ENCODE results near the gene PNLIP. TPM values are rescaled to one million over a fixed set of nuclear protein-coding genes. Genes with fewer than 3 reads are reported as not detected.

PNLIP gene
- total RNA-seq, 4 donors from 2014 or later, result not detected

DNA sequence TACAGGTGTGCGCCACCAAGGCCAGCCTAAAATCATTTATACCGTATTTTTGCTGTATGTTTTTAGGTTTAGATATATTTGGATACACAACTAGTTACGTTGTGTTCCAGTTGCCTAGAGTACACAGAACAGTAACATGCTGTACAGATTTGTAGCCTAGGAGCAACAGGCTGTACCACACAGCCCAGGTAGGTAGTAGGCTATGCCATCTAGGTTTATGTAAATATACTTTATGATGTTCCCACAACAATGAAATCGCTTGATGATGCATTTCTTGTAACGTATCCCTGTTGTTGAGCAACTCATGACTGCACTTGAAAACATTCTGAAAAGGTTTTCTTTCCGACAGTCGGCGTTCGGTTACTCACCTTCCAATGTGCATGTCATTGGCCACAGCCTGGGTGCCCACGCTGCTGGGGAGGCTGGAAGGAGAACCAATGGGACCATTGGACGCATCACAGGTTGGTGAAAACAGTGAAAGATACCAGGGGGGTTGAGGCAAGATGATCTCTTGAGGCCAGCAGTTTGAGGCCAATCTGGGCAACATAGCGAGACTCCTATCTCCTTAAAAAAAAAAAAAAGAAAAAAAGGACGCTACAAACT lies 7.7 kb downstream of the PNLIP start:
- TF ChIP-seq EP300 (IDR thresholded peaks at IDR 0.05) (no peak), POLR2AphosphoS5 (IDR thresholded peaks at IDR 0.05) (no peak), POLR2A (IDR thresholded peaks at IDR 0.05) (no peak)
- TF ChIP-seq, protein P1, sequence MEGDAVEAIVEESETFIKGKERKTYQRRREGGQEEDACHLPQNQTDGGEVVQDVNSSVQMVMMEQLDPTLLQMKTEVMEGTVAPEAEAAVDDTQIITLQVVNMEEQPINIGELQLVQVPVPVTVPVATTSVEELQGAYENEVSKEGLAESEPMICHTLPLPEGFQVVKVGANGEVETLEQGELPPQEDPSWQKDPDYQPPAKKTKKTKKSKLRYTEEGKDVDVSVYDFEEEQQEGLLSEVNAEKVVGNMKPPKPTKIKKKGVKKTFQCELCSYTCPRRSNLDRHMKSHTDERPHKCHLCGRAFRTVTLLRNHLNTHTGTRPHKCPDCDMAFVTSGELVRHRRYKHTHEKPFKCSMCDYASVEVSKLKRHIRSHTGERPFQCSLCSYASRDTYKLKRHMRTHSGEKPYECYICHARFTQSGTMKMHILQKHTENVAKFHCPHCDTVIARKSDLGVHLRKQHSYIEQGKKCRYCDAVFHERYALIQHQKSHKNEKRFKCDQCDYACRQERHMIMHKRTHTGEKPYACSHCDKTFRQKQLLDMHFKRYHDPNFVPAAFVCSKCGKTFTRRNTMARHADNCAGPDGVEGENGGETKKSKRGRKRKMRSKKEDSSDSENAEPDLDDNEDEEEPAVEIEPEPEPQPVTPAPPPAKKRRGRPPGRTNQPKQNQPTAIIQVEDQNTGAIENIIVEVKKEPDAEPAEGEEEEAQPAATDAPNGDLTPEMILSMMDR (IDR thresholded peaks at IDR 0.05), result no peak
- no peak for DNase-seq (ENCODE audit: low spot score in 2 of 2)
- H3K36me3 ChIP-seq, result no peaks in the 10 kb centered on the region
- no peak overlapping the region for H3K27ac ChIP-seq
- no peaks in the 10 kb centered on the region for H3K4me1 ChIP-seq
- WGBS, result 91% methylated on average over 13 of the region's 13 CpGs
- no peaks in the 10 kb centered on the region for H3K9me3 ChIP-seq
- H3K4me3 ChIP-seq, result no peak overlapping the region
- peaks cover 5% of the 10 kb centered on the region for H3K27me3 ChIP-seq

DNA sequence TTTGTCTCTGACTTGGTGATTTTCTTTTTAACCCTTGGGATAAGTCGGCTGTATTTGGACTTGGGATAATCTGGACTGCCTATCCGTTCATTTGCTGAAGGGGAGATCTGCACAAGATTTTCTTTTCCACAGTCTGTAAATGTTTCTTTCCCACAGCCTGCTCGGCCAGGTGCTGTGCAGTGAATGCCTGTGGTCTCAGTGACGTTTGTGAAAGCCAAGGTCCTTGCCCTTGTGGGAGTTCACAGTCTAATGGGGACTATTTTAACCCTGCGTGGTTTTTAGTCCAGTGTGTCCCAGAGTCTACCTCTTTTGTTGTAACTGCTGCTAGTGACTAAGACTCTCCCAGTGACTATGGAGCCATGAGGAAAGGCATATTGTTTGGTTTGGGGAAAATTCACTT lies 8.9 kb downstream of the PNLIP start:
- no peak for TF ChIP-seq POLR2A (IDR thresholded peaks at IDR 0.05)
- TF ChIP-seq EP300 (IDR thresholded peaks at IDR 0.05), result no peak
- TF ChIP-seq, protein P1 (IDR thresholded peaks at IDR 0.05), result no peak
- TF ChIP-seq POLR2AphosphoS5 (IDR thresholded peaks at IDR 0.05), result no peak
- no peak overlapping the region for H3K27ac ChIP-seq
- H3K36me3 ChIP-seq, result no peaks in the 10 kb centered on the region
- 57% methylated on average over 5 of the region's 5 CpGs for WGBS
- no peak overlapping the region for H3K4me3 ChIP-seq
- H3K9me3 ChIP-seq, result no peaks in the 10 kb centered on the region
- H3K27me3 ChIP-seq, result peaks cover 5% of the 10 kb centered on the region
- DNase-seq (ENCODE audit: low spot score in 2 of 2), result no peak
- H3K4me1 ChIP-seq, result no peaks in the 10 kb centered on the region

DNA sequence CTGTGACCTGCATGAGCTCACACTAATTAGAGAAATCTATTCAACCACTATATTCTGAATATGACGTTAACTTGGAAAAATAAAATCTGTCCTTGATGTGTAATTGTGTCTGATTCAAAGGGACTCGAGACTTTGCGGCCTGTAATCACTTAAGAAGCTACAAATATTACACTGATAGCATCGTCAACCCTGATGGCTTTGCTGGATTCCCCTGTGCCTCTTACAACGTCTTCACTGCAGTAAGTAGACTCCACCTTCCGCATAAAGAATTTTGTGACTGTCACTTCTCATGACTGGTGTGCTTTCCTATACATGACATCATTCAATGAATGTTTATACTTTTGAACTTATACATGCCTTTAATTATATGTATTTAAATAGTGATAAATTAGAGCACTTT lies 10.1 kb downstream of the PNLIP start:
- WGBS, result 78% methylated on average over 6 of the region's 6 CpGs
- no peak for TF ChIP-seq POLR2A (IDR thresholded peaks at IDR 0.05)
- TF ChIP-seq, protein P1 (IDR thresholded peaks at IDR 0.05), result no peak
- TF ChIP-seq EP300 (IDR thresholded peaks at IDR 0.05), result no peak
- TF ChIP-seq POLR2AphosphoS5 (IDR thresholded peaks at IDR 0.05), result no peak
- no peak overlapping the region for H3K27ac ChIP-seq
- no peaks in the 10 kb centered on the region for H3K4me1 ChIP-seq
- no peak overlapping the region for H3K4me3 ChIP-seq
- DNase-seq (ENCODE audit: low spot score in 2 of 2), result no peak
- H3K27me3 ChIP-seq, result peaks cover 5% of the 10 kb centered on the region
- no peaks in the 10 kb centered on the region for H3K9me3 ChIP-seq
- no peaks in the 10 kb centered on the region for H3K36me3 ChIP-seq

DNA sequence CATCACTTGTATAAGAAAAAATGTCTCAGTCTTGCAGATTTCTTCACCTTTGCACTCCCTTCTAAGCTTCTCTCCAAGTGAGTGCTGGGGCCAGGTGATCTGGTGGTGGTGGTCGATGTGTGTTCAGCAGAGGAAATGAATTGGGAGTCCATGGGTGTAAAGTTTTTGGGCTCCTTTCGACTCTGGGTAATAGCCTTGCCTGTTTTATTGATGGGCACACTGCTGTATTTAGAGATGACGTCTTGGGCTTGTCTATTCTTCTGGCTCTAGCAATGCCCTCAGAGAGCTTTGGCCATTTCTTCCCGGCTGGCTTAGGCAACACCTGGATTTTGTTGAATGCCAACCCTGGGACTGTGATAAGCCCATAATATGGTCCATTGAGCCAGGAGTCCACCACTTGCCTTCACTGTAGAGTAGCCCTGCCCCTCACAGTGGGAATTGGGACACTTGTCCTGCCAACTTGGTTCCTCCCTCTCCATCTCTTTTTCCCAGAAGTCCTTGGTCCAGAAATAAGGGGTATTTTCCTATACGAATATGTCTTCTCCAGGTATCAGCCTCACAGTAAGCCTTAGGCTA lies 11.7 kb downstream of the PNLIP start:
- no peak overlapping the region for H3K4me3 ChIP-seq
- H3K27ac ChIP-seq, result no peak overlapping the region
- no peaks in the 10 kb centered on the region for H3K36me3 ChIP-seq
- TF ChIP-seq EP300 (IDR thresholded peaks at IDR 0.05) (no peak), POLR2AphosphoS5 (IDR thresholded peaks at IDR 0.05) (no peak), POLR2A (IDR thresholded peaks at IDR 0.05) (no peak)
- TF ChIP-seq, protein P1 (IDR thresholded peaks at IDR 0.05), result no peak
- H3K4me1 ChIP-seq, result no peaks in the 10 kb centered on the region
- no peaks in the 10 kb centered on the region for H3K9me3 ChIP-seq
- H3K27me3 ChIP-seq, result peaks cover 5% of the 10 kb centered on the region
- WGBS, result 85% methylated on average over 5 of the region's 5 CpGs
- no peak for DNase-seq (ENCODE audit: low spot score in 2 of 2)

DNA sequence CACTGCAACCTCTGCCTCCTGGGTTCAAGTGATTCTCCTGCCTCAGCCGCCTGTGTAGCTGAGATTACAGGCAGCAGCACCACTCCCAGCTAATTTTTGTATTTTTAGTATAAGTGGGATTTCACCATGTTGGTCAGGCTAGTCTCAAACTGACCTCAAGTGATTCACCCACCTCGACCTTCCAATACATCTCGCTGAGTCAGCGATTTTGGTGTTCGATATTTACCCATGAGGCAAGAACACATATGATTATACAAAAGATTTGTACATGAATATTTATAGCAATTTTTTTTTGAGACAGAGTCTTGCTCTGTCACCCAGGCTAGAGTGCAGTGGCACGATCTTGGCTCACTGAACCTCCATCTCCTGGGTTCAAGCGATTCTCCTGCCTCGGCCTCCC lies 19.8 kb downstream of the PNLIP start:
- no peaks in the 10 kb centered on the region for H3K36me3 ChIP-seq
- no peaks in the 10 kb centered on the region for H3K27me3 ChIP-seq
- no peak for DNase-seq (ENCODE audit: low spot score in 2 of 2)
- H3K4me1 ChIP-seq, result no peaks in the 10 kb centered on the region
- no peak overlapping the region for H3K4me3 ChIP-seq
- no peaks in the 10 kb centered on the region for H3K9me3 ChIP-seq
- WGBS, result 92% methylated on average over 8 of the region's 8 CpGs
- TF ChIP-seq POLR2A (IDR thresholded peaks at IDR 0.05) (no peak), EP300 (IDR thresholded peaks at IDR 0.05) (no peak), POLR2AphosphoS5 (IDR thresholded peaks at IDR 0.05) (no peak)
- TF ChIP-seq, protein P1 (IDR thresholded peaks at IDR 0.05), result no peak
- no peak overlapping the region for H3K27ac ChIP-seq
